Activated B cell treated with CpG ODN at 0.5 μM for 24 hours (primary cell): Measurements from ENCODE around the gene ZNF879. TPM values are rescaled to one million over a fixed set of nuclear protein-coding genes. Genes with fewer than 3 reads are reported as not detected.

Experiments used
- ATAC-seq: fragments of 200-7000 bp; cut with Tn5 transposase; one replicate; pipeline ENCODE4 v1.10.0; 2021; ENCODE audit warnings: low read depth, mild to moderate bottlenecking, moderate library complexity
- CTCF ChIA-PET: fragments of 350-600 bp; sonication (Branson Sonifier 250); formaldehyde crosslinking; loops from one replicate; lab custom pipeline; 2021; ENCODE audit warnings: antibody characterized with exemption; lab: Charles Lee
- POLR2A ChIA-PET: fragments of 350-600 bp; sonication (Branson Sonifier 250); formaldehyde crosslinking; loops from one replicate; lab custom pipeline; 2021; ENCODE audit warnings: antibody characterized with exemption; lab: Charles Lee
- DNase-seq: peaks from one replicate; pipeline ENCODE4 v3.0.0; 2022
- H3K27ac Mint-ChIP-seq: one replicate; pipeline ENCODE4 v1.8.0; 2020; ENCODE audit warnings: mixed read lengths
- H3K27me3 Mint-ChIP-seq: one replicate; pipeline ENCODE4 v1.8.0; 2021; ENCODE audit warnings: mixed read lengths
- H3K36me3 Mint-ChIP-seq: one replicate; pipeline ENCODE4 v1.8.0; 2021; ENCODE audit warnings: low read depth, mixed read lengths
- H3K4me1 Mint-ChIP-seq: one replicate; pipeline ENCODE4 v1.8.0; 2021; ENCODE audit warnings: mixed read lengths
- H3K4me3 Mint-ChIP-seq: one replicate; pipeline ENCODE4 v1.8.0; 2020; ENCODE audit warnings: mild to moderate bottlenecking, mixed read lengths
- H3K9me3 Mint-ChIP-seq: one replicate; pipeline ENCODE4 v1.8.0; 2020; ENCODE audit warnings: mixed read lengths
- CTCF ChIP-seq: fragments of 200-600 bp; IDR thresholded peaks from one replicate; pipeline ENCODE4 v1.8.0; 2022; ENCODE audit warnings: antibody characterized with exemption, mild to moderate bottlenecking
- intact Hi-C: fragments of 100-400 bp; cut with micrococcal nuclease; formaldehyde crosslinking; loops from one replicate; pipeline ENCODE4 v1.15.1; 2024
- total RNA-seq: library from RNA; stranded (reverse); gene quantifications from 2 replicates; pipeline ENCODE4 v1.2.3, GENCODE V29; 2022

ZNF879 gene
- total RNA-seq, result 8.2 and 9.4 TPM in 2 replicates

GRCh38 chr5:179023528-179024189 lies at the start of gene ZNF879:
Gene ZNF879 (plus strand): TSS chr5:179023804. CDS start chr5:179025005, 1,201 bp downstream.
- H3K4me3 Mint-ChIP-seq, result peak within 1 kb of the TSS; percentile 93
- peaks cover 15% of the 10 kb centered on the region for H3K9me3 Mint-ChIP-seq
- CTCF ChIA-PET, result no interaction called here
- no peak for TF ChIP-seq CTCF
- DNase-seq (peak; percentile 94), ATAC-seq (peak; percentile 92)
- peak within 1 kb of the TSS; percentile 81 for H3K27ac Mint-ChIP-seq
- H3K27me3 Mint-ChIP-seq, result peaks cover 2% of the 10 kb centered on the region
- POLR2A ChIA-PET, result interaction anchor here (1.0 to 2.2 kb wide), 4 partner anchors 9 to 396 kb away, joined by 3 to 10 read pairs (median 4); partner anchors contain the start of genes ZNF354B and ZNF354C
- intact Hi-C loops, result loop anchor here (1.0 kb wide), 5 partner anchors 37 to 396 kb away; partner anchors contain the start of genes CLK4, ZFP2, ZNF354A and ZNF354B
- H3K4me1 Mint-ChIP-seq, result peaks cover 18% of the 10 kb centered on the region
- peaks cover 34% of the 10 kb centered on the region for H3K36me3 Mint-ChIP-seq

- Mint-ChIP-seq H3K4me1 (no peaks in the 10 kb centered on the region), H3K9me3 (peaks cover 16% of the 10 kb centered on the region), H3K4me3 (no peak overlapping the region), H3K27ac (no peak overlapping the region), H3K36me3 (no peaks in the 10 kb centered on the region), H3K27me3 (no peaks in the 10 kb centered on the region)
- no peak for TF ChIP-seq CTCF
- ChIA-PET POLR2A (no interaction called here), CTCF (no interaction called here)
- DNase-seq (no peak), ATAC-seq (no peak)
- intact Hi-C loops, result no loop called here
Measured at GRCh38 chr5:178981381-178981780, 42.2 kb upstream of the ZNF879 start.

- intact Hi-C loops, result no loop called here
- H3K27ac Mint-ChIP-seq, result no peak overlapping the region
- ChIA-PET CTCF (no interaction called here), POLR2A (no interaction called here)
- ATAC-seq (no peak), DNase-seq (no peak)
- no peaks in the 10 kb centered on the region for H3K27me3 Mint-ChIP-seq
- H3K36me3 Mint-ChIP-seq, result no peaks in the 10 kb centered on the region
- peaks cover 7% of the 10 kb centered on the region for H3K9me3 Mint-ChIP-seq
- no peak overlapping the region for H3K4me3 Mint-ChIP-seq
- TF ChIP-seq CTCF, result no peak
- H3K4me1 Mint-ChIP-seq, result no peaks in the 10 kb centered on the region
Measured at GRCh38 chr5:178982941-178983340, 40.7 kb upstream of the ZNF879 start.

- no peaks in the 10 kb centered on the region for H3K27me3 Mint-ChIP-seq
- H3K27ac Mint-ChIP-seq, result no peak overlapping the region
- ChIA-PET CTCF (no interaction called here), POLR2A (no interaction called here)
- no peaks in the 10 kb centered on the region for H3K36me3 Mint-ChIP-seq
- DNase-seq, result no peak
- ATAC-seq, result no peak
- H3K4me1 Mint-ChIP-seq, result no peaks in the 10 kb centered on the region
- H3K9me3 Mint-ChIP-seq, result peaks cover 10% of the 10 kb centered on the region
- no peak overlapping the region for H3K4me3 Mint-ChIP-seq
- intact Hi-C loops, result no loop called here
- TF ChIP-seq CTCF, result no peak
Measured at GRCh38 chr5:178983728-178984127, 39.9 kb upstream of the ZNF879 start.

GRCh38 chr5:178984145-178985072 lies 39.2 kb upstream of the ZNF879 start:
- ATAC-seq (no peak), DNase-seq (no peak)
- intact Hi-C loops, result no loop called here
- Mint-ChIP-seq H3K4me1 (no peaks in the 10 kb centered on the region), H3K36me3 (no peaks in the 10 kb centered on the region), H3K27me3 (no peaks in the 10 kb centered on the region), H3K9me3 (peaks cover 10% of the 10 kb centered on the region), H3K4me3 (no peak overlapping the region), H3K27ac (no peak overlapping the region)
- ChIA-PET POLR2A (no interaction called here), CTCF (no interaction called here)
- no peak for TF ChIP-seq CTCF
